Dendritic cell treated with granulocyte-macrophage colony-stimulating factor and Interleukin-4, amounts not matched to agents 40 ng/mL and 50 ng/mL, for 4 days (primary cell): Measurements from ENCODE around the gene CNTNAP4.

ENCODE experiments used
- H3K27ac Mint-ChIP-seq: one replicate; pipeline ENCODE4 v1.8.0; 2022; ENCODE audit warnings: mild to moderate bottlenecking, mixed read lengths
- H3K27me3 Mint-ChIP-seq: one replicate; pipeline ENCODE4 v1.8.0; 2022; ENCODE audit warnings: mild to moderate bottlenecking, mixed read lengths
- H3K36me3 Mint-ChIP-seq: one replicate; pipeline ENCODE4 v1.8.0; 2022; ENCODE audit warnings: low read depth, mixed read lengths
- H3K4me1 Mint-ChIP-seq: one replicate; pipeline ENCODE4 v1.8.0; 2022; ENCODE audit warnings: low read depth, mixed read lengths
- H3K4me3 Mint-ChIP-seq: one replicate; pipeline ENCODE4 v1.8.0; 2022; ENCODE audit warnings: mild to moderate bottlenecking, moderate library complexity, mixed read lengths
- H3K9me3 Mint-ChIP-seq: one replicate; pipeline ENCODE4 v1.8.0; 2022; ENCODE audit warnings: mixed read lengths
- intact Hi-C: fragments of 100-400 bp; cut with micrococcal nuclease; formaldehyde crosslinking; loops from one replicate; pipeline ENCODE4 v1.15.0; 2022

Gene CNTNAP4

GRCh38 chr16:76389126-76389525, 111.9 kb downstream of the CNTNAP4 start:
- H3K4me3 Mint-ChIP-seq = no peak overlapping the region
- no peaks in the 10 kb centered on the region for H3K36me3 Mint-ChIP-seq
- H3K27ac Mint-ChIP-seq = no peak overlapping the region
- H3K4me1 Mint-ChIP-seq = no peaks in the 10 kb centered on the region
- intact Hi-C loops = no loop called here
- no peaks in the 10 kb centered on the region for H3K27me3 Mint-ChIP-seq
- no peaks in the 10 kb centered on the region for H3K9me3 Mint-ChIP-seq

DNA sequence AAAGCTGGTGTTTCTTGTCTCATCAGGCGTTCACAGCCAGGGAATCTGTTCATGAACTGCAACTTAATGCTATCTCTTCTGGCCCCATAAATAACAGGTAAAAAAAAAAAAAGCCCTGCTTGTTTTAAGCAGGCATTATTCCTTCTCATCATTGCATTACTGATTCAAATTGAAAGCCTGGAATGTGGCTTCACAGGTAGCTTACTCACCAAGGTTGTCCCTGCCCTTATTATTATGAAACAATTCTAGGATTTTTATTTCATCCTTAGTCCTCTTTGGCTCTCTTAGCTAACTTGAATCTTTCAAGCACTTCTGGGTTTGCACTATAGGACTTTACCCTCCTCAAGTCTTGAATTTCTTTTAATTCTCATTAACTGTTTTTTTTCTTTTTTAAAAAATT, 113.3 kb downstream of the CNTNAP4 start:
- intact Hi-C loops = no loop called here
- no peak overlapping the region for H3K27ac Mint-ChIP-seq
- no peaks in the 10 kb centered on the region for H3K4me1 Mint-ChIP-seq
- no peaks in the 10 kb centered on the region for H3K36me3 Mint-ChIP-seq
- H3K27me3 Mint-ChIP-seq = no peaks in the 10 kb centered on the region
- no peak overlapping the region for H3K4me3 Mint-ChIP-seq
- H3K9me3 Mint-ChIP-seq = no peaks in the 10 kb centered on the region

DNA sequence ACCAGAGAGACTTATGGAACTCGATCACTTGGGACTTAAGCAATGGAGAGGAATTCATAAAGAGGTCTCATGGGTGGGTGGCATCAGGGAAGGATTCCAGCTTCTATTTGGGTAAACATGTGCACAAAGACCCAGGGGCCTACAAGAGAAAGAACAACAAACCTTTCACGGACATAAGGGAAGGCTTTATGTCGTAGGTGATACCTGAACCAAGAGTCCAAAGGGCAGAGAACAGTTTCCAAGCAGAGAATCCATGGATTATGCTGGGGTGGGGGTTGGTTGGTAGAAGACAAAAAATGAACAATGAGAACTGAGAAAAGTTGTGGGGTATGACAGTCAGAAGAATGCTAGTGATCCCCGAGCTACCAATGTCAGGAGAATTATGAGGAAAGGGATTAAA, 119.8 kb downstream of the CNTNAP4 start:
- intact Hi-C loops = no loop called here
- no peaks in the 10 kb centered on the region for H3K4me1 Mint-ChIP-seq
- no peak overlapping the region for H3K4me3 Mint-ChIP-seq
- no peak overlapping the region for H3K27ac Mint-ChIP-seq
- H3K36me3 Mint-ChIP-seq = no peaks in the 10 kb centered on the region
- H3K9me3 Mint-ChIP-seq = peaks cover 3% of the 10 kb centered on the region
- no peaks in the 10 kb centered on the region for H3K27me3 Mint-ChIP-seq

GRCh38 chr16:76409706-76410105, 132.5 kb downstream of the CNTNAP4 start:
- no peaks in the 10 kb centered on the region for H3K27me3 Mint-ChIP-seq
- no peak overlapping the region for H3K27ac Mint-ChIP-seq
- H3K4me1 Mint-ChIP-seq = no peaks in the 10 kb centered on the region
- no peak overlapping the region for H3K4me3 Mint-ChIP-seq
- no peaks in the 10 kb centered on the region for H3K9me3 Mint-ChIP-seq
- no peaks in the 10 kb centered on the region for H3K36me3 Mint-ChIP-seq
- intact Hi-C loops = no loop called here

DNA sequence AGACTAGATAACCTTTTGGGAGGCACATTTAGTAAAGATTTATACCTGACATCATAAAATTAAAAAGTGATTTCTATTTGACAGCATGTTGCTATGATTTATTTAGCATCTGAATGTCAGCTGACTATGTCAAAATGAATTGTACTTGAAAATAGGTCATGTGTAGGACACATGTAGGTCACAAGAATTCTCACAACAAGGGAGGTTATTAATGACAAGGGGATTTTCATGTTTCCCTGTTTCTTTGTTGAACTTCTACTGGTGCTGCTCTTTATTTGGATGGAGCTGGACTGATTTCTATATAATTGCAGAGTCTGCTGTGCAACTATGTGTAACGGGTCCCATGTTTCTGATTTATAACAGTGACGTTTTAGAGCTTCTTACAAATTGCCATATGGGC, 144.4 kb downstream of the CNTNAP4 start:
- Mint-ChIP-seq H3K36me3 (no peaks in the 10 kb centered on the region), H3K4me3 (no peak overlapping the region), H3K4me1 (no peaks in the 10 kb centered on the region)

GRCh38 chr16:76428858-76429257, 151.7 kb downstream of the CNTNAP4 start:
- intact Hi-C loops = no loop called here
- no peaks in the 10 kb centered on the region for H3K27me3 Mint-ChIP-seq
- H3K9me3 Mint-ChIP-seq = no peaks in the 10 kb centered on the region
- no peaks in the 10 kb centered on the region for H3K36me3 Mint-ChIP-seq
- H3K27ac Mint-ChIP-seq = no peak overlapping the region
- H3K4me3 Mint-ChIP-seq = no peak overlapping the region
- H3K4me1 Mint-ChIP-seq = no peaks in the 10 kb centered on the region

More for the DNA sequence above, 144.4 kb downstream of the CNTNAP4 start:
- H3K9me3 Mint-ChIP-seq = peaks cover 12% of the 10 kb centered on the region
- H3K27ac Mint-ChIP-seq = no peak overlapping the region
- H3K27me3 Mint-ChIP-seq = no peaks in the 10 kb centered on the region
- intact Hi-C loops = no loop called here

- Mint-ChIP-seq H3K27me3 (no peaks in the 10 kb centered on the region), H3K36me3 (no peaks in the 10 kb centered on the region), H3K4me1 (no peaks in the 10 kb centered on the region), H3K27ac (no peak overlapping the region), H3K9me3 (no peaks in the 10 kb centered on the region), H3K4me3 (no peak overlapping the region)
- intact Hi-C loops = no loop called here
Measured at GRCh38 chr16:76441391-76441790, 164.2 kb downstream of the CNTNAP4 start.

- H3K27ac Mint-ChIP-seq = no peak overlapping the region
- H3K27me3 Mint-ChIP-seq = no peaks in the 10 kb centered on the region
- no peaks in the 10 kb centered on the region for H3K36me3 Mint-ChIP-seq
- no peaks in the 10 kb centered on the region for H3K9me3 Mint-ChIP-seq
- H3K4me1 Mint-ChIP-seq = no peaks in the 10 kb centered on the region
- H3K4me3 Mint-ChIP-seq = no peak overlapping the region
- intact Hi-C loops = no loop called here
Measured at GRCh38 chr16:76441876-76442275, 164.7 kb downstream of the CNTNAP4 start.

GRCh38 chr16:76443973-76444372, 166.8 kb downstream of the CNTNAP4 start:
- no peak overlapping the region for H3K4me3 Mint-ChIP-seq
- no peaks in the 10 kb centered on the region for H3K27me3 Mint-ChIP-seq
- no peaks in the 10 kb centered on the region for H3K4me1 Mint-ChIP-seq
- H3K36me3 Mint-ChIP-seq = no peaks in the 10 kb centered on the region
- intact Hi-C loops = no loop called here
- H3K27ac Mint-ChIP-seq = no peak overlapping the region
- H3K9me3 Mint-ChIP-seq = no peaks in the 10 kb centered on the region

DNA sequence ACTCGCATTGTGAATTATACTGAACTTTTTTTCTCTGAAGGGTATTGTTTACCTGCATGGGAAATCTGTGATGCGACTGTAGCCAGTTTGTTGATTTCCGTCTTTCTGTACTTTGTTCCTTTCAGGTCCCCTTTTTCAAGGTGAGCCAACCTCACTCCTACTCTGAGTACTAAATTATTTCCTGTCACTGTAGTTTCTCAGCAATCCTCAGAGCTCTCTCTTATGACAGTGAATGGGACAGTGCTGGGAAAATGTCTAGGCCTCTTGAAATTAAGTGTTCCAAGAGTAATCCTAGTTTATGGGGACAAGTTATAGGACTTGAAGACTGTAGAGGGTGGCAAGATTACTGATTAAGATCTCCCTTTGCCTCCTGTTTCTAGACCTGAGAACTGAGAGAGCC, 167.6 kb downstream of the CNTNAP4 start:
- no peaks in the 10 kb centered on the region for H3K27me3 Mint-ChIP-seq
- no peaks in the 10 kb centered on the region for H3K36me3 Mint-ChIP-seq
- intact Hi-C loops = no loop called here
- H3K27ac Mint-ChIP-seq = no peak overlapping the region
- no peaks in the 10 kb centered on the region for H3K4me1 Mint-ChIP-seq
- no peak overlapping the region for H3K4me3 Mint-ChIP-seq
- no peaks in the 10 kb centered on the region for H3K9me3 Mint-ChIP-seq

DNA sequence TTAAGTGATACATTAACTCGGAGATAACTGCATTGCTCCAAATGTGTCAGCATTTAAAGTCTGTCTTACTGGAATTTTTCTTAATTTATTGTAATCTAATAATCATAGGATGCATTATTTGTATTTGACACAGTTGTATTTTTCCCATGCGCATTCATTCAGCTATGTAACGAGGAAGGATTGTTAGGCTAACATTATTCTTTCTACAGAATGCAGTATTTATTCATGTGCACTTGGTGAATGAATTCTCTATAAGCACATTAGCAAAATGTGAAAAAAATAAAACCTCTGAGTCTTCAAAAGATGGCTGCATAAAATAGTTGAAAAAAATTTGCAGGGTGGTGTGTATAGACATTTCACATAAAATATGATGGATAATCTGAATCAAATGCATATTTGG, 168.6 kb downstream of the CNTNAP4 start:
- Mint-ChIP-seq H3K4me1 (no peaks in the 10 kb centered on the region), H3K27me3 (no peaks in the 10 kb centered on the region), H3K9me3 (no peaks in the 10 kb centered on the region), H3K4me3 (no peak overlapping the region), H3K27ac (no peak overlapping the region), H3K36me3 (no peaks in the 10 kb centered on the region)
- intact Hi-C loops = no loop called here

DNA sequence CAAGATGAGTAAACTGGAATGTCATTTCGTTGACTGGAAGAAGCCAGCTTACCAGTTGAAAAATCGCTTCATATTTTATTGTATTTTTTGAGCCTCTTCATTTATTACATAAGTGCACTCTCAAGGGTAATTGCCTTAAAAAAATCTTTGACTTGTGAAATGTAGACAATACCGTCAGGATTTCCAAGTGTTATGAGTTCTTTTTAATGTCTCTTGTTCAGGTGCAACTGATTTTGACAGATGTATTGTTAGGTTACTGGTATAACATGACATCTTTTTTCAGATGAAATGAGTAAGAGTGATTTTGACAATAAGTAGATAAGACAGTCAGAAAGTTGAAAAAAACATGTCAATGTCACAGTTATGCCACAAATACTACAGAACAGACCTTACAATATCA, 169.1 kb downstream of the CNTNAP4 start:
- no peaks in the 10 kb centered on the region for H3K36me3 Mint-ChIP-seq
- H3K4me3 Mint-ChIP-seq = no peak overlapping the region
- no peaks in the 10 kb centered on the region for H3K9me3 Mint-ChIP-seq
- no peaks in the 10 kb centered on the region for H3K4me1 Mint-ChIP-seq
- H3K27ac Mint-ChIP-seq = no peak overlapping the region
- no peaks in the 10 kb centered on the region for H3K27me3 Mint-ChIP-seq
- intact Hi-C loops = no loop called here

GRCh38 chr16:76450890-76451289, 173.7 kb downstream of the CNTNAP4 start:
- Mint-ChIP-seq H3K36me3 (no peaks in the 10 kb centered on the region), H3K27me3 (no peaks in the 10 kb centered on the region), H3K27ac (no peak overlapping the region), H3K4me3 (no peak overlapping the region), H3K4me1 (no peaks in the 10 kb centered on the region), H3K9me3 (no peaks in the 10 kb centered on the region)
- intact Hi-C loops = no loop called here

DNA sequence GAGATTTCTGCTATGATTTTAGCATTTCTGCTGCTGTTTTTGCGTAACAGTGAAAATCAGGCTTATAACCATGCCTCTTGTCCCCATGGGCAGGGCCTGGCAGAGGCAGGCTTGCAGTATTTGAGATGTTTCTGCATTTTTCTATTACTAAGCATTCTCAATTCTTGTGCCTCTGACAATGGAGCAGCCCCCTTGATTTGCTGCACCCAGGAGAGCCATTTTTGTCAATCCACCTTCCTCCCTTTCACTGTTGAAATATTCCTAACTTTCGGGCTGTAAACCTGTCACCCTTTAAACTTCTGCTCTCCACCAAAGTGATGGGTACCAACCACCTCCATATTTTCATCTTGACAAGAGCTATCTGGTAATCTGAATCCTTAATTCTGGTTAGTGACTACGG, 178.1 kb downstream of the CNTNAP4 start:
- H3K27me3 Mint-ChIP-seq = no peaks in the 10 kb centered on the region
- no peaks in the 10 kb centered on the region for H3K4me1 Mint-ChIP-seq
- H3K9me3 Mint-ChIP-seq = no peaks in the 10 kb centered on the region
- intact Hi-C loops = no loop called here
- H3K36me3 Mint-ChIP-seq = no peaks in the 10 kb centered on the region
- H3K27ac Mint-ChIP-seq = no peak overlapping the region
- H3K4me3 Mint-ChIP-seq = no peak overlapping the region

DNA sequence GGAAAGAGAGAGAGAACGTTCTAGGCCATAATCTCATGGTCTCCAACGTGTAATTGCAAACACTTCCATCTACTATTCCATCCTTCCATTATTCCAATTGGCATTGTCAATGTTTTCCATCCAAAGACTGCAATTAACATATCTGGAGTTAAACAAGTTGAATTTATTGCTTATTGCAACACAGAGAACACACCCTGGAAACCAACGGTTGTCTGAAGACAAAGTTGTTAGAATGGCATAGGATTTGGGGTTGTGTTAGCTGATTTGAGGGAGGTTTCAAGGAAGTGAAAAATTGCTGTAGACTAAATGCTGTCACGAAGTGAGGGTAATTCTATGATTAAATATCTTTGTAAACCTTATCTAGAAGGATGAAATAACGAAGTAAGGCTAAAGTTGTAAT, 178.8 kb downstream of the CNTNAP4 start:
- Mint-ChIP-seq H3K4me3 (no peak overlapping the region), H3K36me3 (no peaks in the 10 kb centered on the region), H3K27me3 (no peaks in the 10 kb centered on the region), H3K4me1 (no peaks in the 10 kb centered on the region), H3K27ac (no peak overlapping the region), H3K9me3 (no peaks in the 10 kb centered on the region)
- intact Hi-C loops = no loop called here

DNA sequence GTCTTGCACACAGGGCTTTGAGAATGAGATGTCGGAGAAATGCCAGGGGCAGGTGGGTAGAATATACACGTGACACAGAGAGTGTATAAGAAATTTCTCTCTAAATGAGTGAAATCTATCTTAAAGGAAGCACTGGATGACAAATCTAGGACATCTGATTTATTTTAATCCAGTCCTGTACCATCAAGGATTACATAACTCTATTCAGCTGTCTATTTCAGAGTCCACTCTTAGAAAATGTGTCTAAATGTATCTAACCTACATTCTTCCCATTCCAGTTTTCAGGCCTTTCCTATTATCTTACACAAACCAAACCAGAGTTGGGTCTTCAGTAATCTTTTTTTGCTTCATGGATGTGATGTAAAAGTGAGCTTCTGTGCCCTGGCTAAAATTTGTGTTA, 181.9 kb downstream of the CNTNAP4 start:
- Mint-ChIP-seq H3K27ac (no peak overlapping the region), H3K9me3 (no peaks in the 10 kb centered on the region), H3K36me3 (no peaks in the 10 kb centered on the region), H3K4me1 (no peaks in the 10 kb centered on the region), H3K4me3 (no peak overlapping the region), H3K27me3 (no peaks in the 10 kb centered on the region)
- intact Hi-C loops = no loop called here
